WI38 (cell line): Measurements from ENCODE around the gene SYT13.

ENCODE experiments used
- H3K4me3 ChIP-seq: 2 replicates; pipeline ENCODE4 v1.5.1; 2011; ENCODE audit warnings: low read depth, mild to moderate bottlenecking, control low read depth, low read length
- CTCF ChIP-seq: IDR thresholded peaks from 2 replicates; pipeline ENCODE4 v1.5.1; 2012; ENCODE audit warnings: low read depth, mild to moderate bottlenecking, control low read depth, low read length

The SYT13 gene

GRCh38 chr11:45227836-45228235 is 58.3 kb downstream of the SYT13 start:
- no peak for TF ChIP-seq CTCF
- no peak overlapping the region for H3K4me3 ChIP-seq

DNA sequence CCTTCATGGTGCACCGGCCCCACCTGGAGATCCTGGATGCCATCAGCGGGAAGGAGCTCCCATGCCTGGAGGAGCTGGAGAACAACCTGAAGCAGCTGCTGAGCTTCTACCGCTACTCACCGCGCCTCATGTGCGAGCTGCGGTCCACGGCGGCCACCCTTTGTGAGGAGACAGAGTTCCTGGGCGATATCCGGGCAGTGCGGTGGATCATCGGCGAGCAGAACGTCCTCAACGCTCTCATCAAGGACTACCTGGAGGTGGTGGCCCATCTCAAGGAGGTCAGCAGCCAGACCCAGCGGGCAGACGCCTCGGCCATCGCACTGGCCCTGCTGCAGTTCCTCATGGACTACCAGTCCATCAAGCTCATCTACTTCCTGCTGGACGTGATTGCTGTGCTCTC is 59.2 kb downstream of the SYT13 start:
- H3K4me3 ChIP-seq = no peak overlapping the region
- no peak for TF ChIP-seq CTCF

- no peak for TF ChIP-seq CTCF
- H3K4me3 ChIP-seq = no peak overlapping the region
Observed at GRCh38 chr11:45225961-45226871, 59.9 kb downstream of the SYT13 start.

DNA sequence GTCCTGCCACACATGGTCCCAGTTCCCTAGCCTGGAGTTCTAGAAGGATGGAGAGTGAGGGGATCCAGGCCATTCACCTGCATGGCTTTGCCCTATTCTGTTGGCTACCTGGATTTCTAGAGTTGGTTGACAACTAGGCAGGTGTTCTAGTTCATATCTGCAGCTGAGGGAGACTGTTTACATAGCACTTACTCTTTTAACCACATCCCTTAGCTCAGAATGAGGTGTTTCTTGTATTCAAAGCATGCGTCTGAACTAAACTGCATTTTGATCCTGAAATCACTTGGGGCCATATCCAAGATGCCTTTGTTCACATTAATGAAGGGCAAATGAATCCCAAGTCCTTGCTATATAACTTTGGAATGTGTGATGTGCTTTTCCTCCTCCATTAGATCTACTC is 60.9 kb downstream of the SYT13 start:
- TF ChIP-seq CTCF = no peak
- H3K4me3 ChIP-seq = no peak overlapping the region

- no peak overlapping the region for H3K4me3 ChIP-seq
- no peak for TF ChIP-seq CTCF
Observed at GRCh38 chr11:45224766-45225165, 61.4 kb downstream of the SYT13 start.

DNA sequence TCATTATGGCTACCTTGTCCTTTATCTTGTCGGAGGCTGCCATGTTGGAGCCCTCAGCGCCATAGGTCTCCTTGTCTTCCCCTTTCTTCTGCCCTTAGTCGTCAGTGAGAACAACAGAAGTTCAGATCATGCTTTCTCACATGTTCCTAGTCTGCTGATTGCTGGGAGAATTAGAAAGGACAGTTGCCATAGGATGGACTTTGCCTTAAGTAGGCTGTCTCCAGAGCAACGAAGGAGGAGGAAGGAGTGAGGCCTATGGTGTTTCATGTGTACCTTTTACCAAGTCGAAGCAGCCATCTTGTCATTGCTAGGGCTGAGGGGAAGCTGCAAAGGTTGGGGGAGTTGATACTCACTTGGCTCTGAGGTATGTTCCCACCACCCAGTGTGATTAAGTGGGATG is 62.6 kb downstream of the SYT13 start:
- H3K4me3 ChIP-seq = no peak overlapping the region
- TF ChIP-seq CTCF = no peak

DNA sequence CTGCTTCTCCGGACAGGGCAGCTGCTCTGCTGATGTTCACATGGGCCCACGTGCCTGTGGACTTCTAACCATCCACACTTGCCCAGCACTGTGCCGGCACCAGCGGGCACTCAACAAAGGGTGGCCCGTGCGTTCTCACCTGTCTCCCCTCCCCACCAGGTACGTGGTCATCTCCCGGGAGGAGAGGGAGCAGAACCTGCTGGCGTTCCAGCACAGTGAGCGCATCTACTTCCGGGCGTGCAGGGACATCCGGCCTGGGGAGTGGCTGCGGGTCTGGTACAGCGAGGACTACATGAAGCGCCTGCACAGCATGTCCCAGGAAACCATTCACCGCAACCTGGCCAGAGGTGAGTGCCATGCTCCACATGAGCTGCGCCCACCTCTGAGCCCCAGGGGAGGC is 66.7 kb downstream of the SYT13 start:
- TF ChIP-seq CTCF = no peak
- H3K4me3 ChIP-seq = no peak overlapping the region
